ENCODE data around the gene COL13A1. TPM values are rescaled to one million over a fixed set of nuclear protein-coding genes. Genes with fewer than 3 reads are reported as not detected.

COL13A1 gene
- total and polyA plus RNA-seq, 2 donors = 0.19 to 0.96 TPM

DNA sequence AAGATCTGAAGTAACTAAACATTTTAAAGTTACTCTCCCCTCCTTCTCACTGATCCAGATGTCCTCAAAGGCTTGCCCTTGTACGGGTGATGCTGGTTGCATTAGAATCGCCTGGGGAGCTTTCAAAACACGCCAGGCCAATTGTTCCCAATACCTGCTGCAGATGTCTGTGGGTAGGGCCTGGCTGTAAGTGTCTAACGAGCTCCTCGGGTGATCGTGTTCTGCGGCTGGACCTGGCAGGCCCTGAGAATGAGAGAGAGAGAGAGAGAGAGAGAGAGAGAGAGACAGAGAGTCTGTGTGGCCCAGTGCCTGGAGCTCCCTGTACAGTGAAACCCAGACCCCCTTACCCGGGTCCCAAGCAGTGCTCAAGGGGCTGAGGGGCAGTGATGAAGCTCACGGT, 8.4 kb downstream of the COL13A1 start:
- WGBS = 88% methylated on average over 9 of the region's 9 CpGs
- Histone ChIP-seq H3K36me3 (ENCODE audit: control insufficient read depth in 2 of 2, insufficient read depth in 2 of 2, low read length in 1 of 2) (no peaks in the 10 kb centered on the region), H3K4me1 (ENCODE audit: control insufficient read depth in 2 of 2, insufficient read depth in 2 of 2, low read length in 2 of 2) (peaks cover 0 to 29% of the 10 kb centered on the region in 2 donors), H3K4me3 (ENCODE audit: low read length in 2 of 2) (no peak overlapping the region), H3K27ac (ENCODE audit: low read depth in 1 of 2, low read length in 1 of 2) (no peak overlapping the region), H3K9me3 (ENCODE audit: control insufficient read depth in 2 of 2, insufficient read depth in 1 of 2, low read length in 1 of 2) (no peaks in the 10 kb centered on the region), H3K27me3 (ENCODE audit: control insufficient read depth in 2 of 2, insufficient read depth in 1 of 2, low read length in 1 of 2) (peaks cover 0 to 6% of the 10 kb centered on the region in 2 donors)
- DNase-seq (ENCODE audit: low read depth in 6 of 9, low spot score in 9 of 9) = no peak

DNA sequence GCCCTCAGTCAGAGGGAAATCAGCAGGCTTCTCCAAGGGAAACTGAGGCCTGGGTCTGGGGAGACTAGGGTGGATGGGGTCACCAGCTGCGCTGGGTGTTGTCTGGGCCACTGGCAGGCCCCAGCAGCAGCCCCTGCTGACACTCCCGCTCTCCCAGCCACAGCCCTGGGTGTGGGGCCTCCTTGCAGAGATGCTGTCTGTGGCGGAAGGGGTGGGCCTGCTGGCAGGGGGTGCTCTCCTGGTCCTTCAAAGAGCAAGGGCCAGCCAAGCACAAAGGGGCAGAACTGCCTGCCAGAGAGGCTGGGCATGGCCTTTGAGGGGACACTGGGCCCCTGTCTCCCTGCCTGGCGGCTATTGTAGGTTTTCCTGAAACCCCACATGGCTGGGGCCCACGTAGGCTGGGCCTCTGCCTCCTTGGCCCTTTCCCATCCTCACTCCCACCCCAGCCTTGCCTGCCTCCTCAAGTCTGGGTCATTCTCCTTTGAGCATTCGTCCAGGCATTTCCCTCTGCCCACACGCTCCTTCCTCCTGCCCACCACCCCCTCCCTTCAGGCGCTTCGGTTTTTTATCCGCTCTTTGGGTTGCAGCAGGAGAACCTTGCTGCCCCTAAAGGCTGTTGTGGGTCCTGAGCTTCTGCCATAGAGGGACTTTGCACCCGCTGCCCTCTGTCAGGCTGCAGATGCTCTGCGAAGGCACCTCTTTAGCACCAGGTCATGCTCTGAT, 9.1 kb downstream of the COL13A1 start:
- H3K9me3 ChIP-seq (ENCODE audit: control insufficient read depth in 2 of 2, insufficient read depth in 1 of 2, low read length in 1 of 2) = no peaks in the 10 kb centered on the region
- no peak for DNase-seq (ENCODE audit: low read depth in 6 of 9, low spot score in 9 of 9)
- H3K36me3 ChIP-seq (ENCODE audit: control insufficient read depth in 2 of 2, insufficient read depth in 2 of 2, low read length in 1 of 2) = no peaks in the 10 kb centered on the region
- 98% methylated on average over 12 of the region's 12 CpGs for WGBS
- peaks cover 0 to under 1% of the 10 kb centered on the region in 2 donors for H3K27me3 ChIP-seq (ENCODE audit: control insufficient read depth in 2 of 2, insufficient read depth in 1 of 2, low read length in 1 of 2)
- peaks cover 0 to 29% of the 10 kb centered on the region in 2 donors for H3K4me1 ChIP-seq (ENCODE audit: control insufficient read depth in 2 of 2, insufficient read depth in 2 of 2, low read length in 2 of 2)
- no peak overlapping the region for H3K4me3 ChIP-seq (ENCODE audit: low read length in 2 of 2)
- H3K27ac ChIP-seq (ENCODE audit: low read depth in 1 of 2, low read length in 1 of 2) = no peak overlapping the region

DNA sequence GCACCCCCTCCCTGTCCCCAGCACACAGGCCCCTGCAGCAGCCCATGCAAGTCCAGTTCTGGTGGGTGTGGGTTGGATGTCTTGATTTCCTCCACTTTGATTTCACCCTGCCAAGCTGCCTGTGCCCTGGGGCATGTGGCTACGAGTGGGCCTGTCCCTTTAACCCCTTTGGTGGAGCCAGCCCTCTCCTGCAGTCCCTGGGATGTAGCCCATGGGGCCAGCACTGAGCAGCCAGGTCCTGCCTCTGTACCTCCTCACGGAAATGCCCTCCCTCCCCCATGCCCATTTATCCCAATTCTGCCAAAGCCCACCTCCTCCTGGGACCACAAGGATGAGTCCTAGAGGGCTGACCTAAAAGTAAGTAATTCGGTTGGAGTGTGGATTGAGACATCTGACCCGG, 11.9 kb downstream of the COL13A1 start:
- Histone ChIP-seq H3K9me3 (ENCODE audit: control insufficient read depth in 2 of 2, insufficient read depth in 1 of 2, low read length in 1 of 2) (peaks cover 0 to 3% of the 10 kb centered on the region in 2 donors), H3K36me3 (ENCODE audit: control insufficient read depth in 2 of 2, insufficient read depth in 2 of 2, low read length in 1 of 2) (no peaks in the 10 kb centered on the region), H3K27me3 (ENCODE audit: control insufficient read depth in 2 of 2, insufficient read depth in 1 of 2, low read length in 1 of 2) (no peaks in the 10 kb centered on the region), H3K4me1 (ENCODE audit: control insufficient read depth in 2 of 2, insufficient read depth in 2 of 2, low read length in 2 of 2) (peaks cover 8 to 50% of the 10 kb centered on the region in 2 donors), H3K4me3 (ENCODE audit: low read length in 2 of 2) (no peak overlapping the region), H3K27ac (ENCODE audit: low read depth in 1 of 2, low read length in 1 of 2) (no peak overlapping the region)
- WGBS = 88% methylated on average over 4 of the region's 4 CpGs
- DNase-seq (ENCODE audit: low read depth in 6 of 9, low spot score in 9 of 9) = no peak

DNA sequence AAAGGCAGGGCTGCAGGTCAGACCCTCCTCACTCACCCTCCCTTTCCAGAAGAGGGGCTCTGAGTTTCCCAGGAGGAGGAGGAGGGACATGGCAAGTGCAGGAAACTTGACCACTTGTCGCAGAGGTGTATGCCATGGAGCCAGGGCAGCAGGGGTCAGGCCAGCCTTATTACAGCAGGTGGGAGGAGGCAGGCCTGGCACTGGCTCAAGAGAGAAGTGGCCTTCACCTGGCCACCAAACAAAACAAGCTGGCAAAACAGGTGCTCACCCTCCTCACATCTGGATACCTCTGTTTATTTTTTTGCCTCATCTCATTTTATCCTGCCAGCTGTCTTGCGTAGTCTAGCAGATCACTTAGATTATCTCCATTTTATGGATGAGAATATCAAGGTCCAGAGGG, 12.5 kb downstream of the COL13A1 start:
- no peak overlapping the region for H3K27ac ChIP-seq (ENCODE audit: low read depth in 1 of 2, low read length in 1 of 2)
- H3K4me1 ChIP-seq (ENCODE audit: control insufficient read depth in 2 of 2, insufficient read depth in 2 of 2, low read length in 2 of 2) = peaks cover 8 to 50% of the 10 kb centered on the region in 2 donors
- no peaks in the 10 kb centered on the region for H3K36me3 ChIP-seq (ENCODE audit: control insufficient read depth in 2 of 2, insufficient read depth in 2 of 2, low read length in 1 of 2)
- peaks cover 0 to 9% of the 10 kb centered on the region in 2 donors for H3K9me3 ChIP-seq (ENCODE audit: control insufficient read depth in 2 of 2, insufficient read depth in 1 of 2, low read length in 1 of 2)
- no peaks in the 10 kb centered on the region for H3K27me3 ChIP-seq (ENCODE audit: control insufficient read depth in 2 of 2, insufficient read depth in 1 of 2, low read length in 1 of 2)
- no peak for DNase-seq (ENCODE audit: low read depth in 6 of 9, low spot score in 9 of 9)
- 98% methylated on average over 2 of the region's 2 CpGs for WGBS
- H3K4me3 ChIP-seq (ENCODE audit: low read length in 2 of 2) = no peak overlapping the region

DNA sequence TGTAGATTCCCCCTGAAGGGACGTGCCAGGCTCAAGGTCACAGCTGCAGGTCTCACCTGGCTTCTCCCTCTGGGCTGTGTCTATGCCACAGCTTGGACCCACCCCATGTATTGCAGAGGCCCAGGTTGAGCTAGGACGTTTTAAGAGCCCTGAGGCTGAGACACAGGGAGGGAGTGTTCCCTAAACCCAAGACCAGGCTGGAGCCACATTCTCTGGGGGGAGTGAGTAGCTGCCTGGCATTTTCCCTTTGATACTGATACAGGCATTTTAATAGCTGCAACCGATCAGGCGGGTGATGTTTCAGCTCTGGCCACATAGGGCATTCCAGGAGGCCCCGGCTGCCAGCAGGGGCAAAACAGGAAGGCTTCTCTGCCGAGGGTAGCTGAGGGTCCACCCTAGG, 13.4 kb downstream of the COL13A1 start:
- H3K27ac ChIP-seq (ENCODE audit: low read depth in 1 of 2, low read length in 1 of 2) = no peak overlapping the region
- WGBS = 91% methylated on average over 6 of the region's 6 CpGs
- H3K36me3 ChIP-seq (ENCODE audit: control insufficient read depth in 2 of 2, insufficient read depth in 2 of 2, low read length in 1 of 2) = no peaks in the 10 kb centered on the region
- no peak overlapping the region for H3K4me3 ChIP-seq (ENCODE audit: low read length in 2 of 2)
- DNase-seq (ENCODE audit: low read depth in 6 of 9, low spot score in 9 of 9) = no peak
- peaks cover 0 to 13% of the 10 kb centered on the region in 2 donors for H3K9me3 ChIP-seq (ENCODE audit: control insufficient read depth in 2 of 2, insufficient read depth in 1 of 2, low read length in 1 of 2)
- H3K27me3 ChIP-seq (ENCODE audit: control insufficient read depth in 2 of 2, insufficient read depth in 1 of 2, low read length in 1 of 2) = no peaks in the 10 kb centered on the region
- H3K4me1 ChIP-seq (ENCODE audit: control insufficient read depth in 2 of 2, insufficient read depth in 2 of 2, low read length in 2 of 2) = peaks cover 8 to 42% of the 10 kb centered on the region in 2 donors

DNA sequence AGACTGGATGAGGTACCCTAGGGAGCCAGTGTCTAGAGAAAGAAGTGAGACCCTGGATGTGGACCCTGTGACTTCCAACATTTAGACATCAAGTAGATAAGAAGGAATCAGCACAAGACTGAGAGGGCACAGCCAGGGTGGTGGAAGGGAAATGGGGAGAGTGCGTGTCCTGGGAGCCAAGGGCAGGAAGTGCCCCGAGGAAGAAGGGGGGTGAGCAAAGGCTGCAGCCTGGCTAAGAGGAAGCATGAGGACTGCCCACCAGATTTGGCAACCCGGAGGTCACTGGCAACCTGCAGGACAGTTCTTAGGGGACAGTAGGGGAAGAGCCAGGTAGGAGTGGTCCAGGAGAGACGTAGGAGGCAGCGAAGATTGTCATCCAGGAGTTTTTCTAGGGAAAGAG, 14.8 kb downstream of the COL13A1 start:
- H3K4me1 ChIP-seq (ENCODE audit: control insufficient read depth in 2 of 2, insufficient read depth in 2 of 2, low read length in 2 of 2) = peaks cover 8 to 30% of the 10 kb centered on the region in 2 donors
- DNase-seq (ENCODE audit: low read depth in 6 of 9, low spot score in 9 of 9) = no peak
- peaks cover 0 to 13% of the 10 kb centered on the region in 2 donors for H3K9me3 ChIP-seq (ENCODE audit: control insufficient read depth in 2 of 2, insufficient read depth in 1 of 2, low read length in 1 of 2)
- WGBS = 60% methylated on average over 5 of the region's 5 CpGs
- H3K36me3 ChIP-seq (ENCODE audit: control insufficient read depth in 2 of 2, insufficient read depth in 2 of 2, low read length in 1 of 2) = no peaks in the 10 kb centered on the region
- H3K27ac ChIP-seq (ENCODE audit: low read depth in 1 of 2, low read length in 1 of 2) = no peak overlapping the region
- H3K4me3 ChIP-seq (ENCODE audit: low read length in 2 of 2) = no peak overlapping the region
- H3K27me3 ChIP-seq (ENCODE audit: control insufficient read depth in 2 of 2, insufficient read depth in 1 of 2, low read length in 1 of 2) = no peaks in the 10 kb centered on the region

DNA sequence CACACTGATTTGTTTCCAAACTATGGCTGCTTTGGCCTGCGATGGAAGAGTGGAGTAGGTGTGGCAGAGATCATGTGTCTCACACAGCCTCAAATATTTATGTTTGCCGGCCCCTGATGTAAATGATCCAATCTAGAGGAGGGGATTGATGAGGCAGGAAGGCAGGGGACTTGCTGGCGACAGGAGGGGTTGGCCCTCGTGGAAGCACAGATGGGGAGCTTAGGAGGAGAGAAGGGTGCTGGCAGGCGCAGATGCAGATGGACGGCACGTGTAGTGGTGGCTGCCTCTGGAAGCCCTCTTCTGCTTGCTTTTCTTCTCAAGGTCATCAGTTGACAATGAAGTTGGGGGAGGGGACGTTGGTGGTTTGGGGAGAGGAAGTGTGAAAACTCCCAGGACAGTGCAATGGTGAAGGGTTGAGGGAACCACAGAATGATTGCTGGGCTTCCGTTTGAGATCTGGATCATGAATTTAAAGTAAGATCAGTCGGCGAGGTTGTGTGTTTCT, 15.4 kb downstream of the COL13A1 start:
- 11% methylated on average over 11 of the region's 11 CpGs for WGBS
- H3K4me3 ChIP-seq (ENCODE audit: low read length in 2 of 2) = no peak overlapping the region
- H3K36me3 ChIP-seq (ENCODE audit: control insufficient read depth in 2 of 2, insufficient read depth in 2 of 2, low read length in 1 of 2) = no peaks in the 10 kb centered on the region
- no peaks in the 10 kb centered on the region for H3K27me3 ChIP-seq (ENCODE audit: control insufficient read depth in 2 of 2, insufficient read depth in 1 of 2, low read length in 1 of 2)
- H3K27ac ChIP-seq (ENCODE audit: low read depth in 1 of 2, low read length in 1 of 2) = no peak overlapping the region
- H3K9me3 ChIP-seq (ENCODE audit: control insufficient read depth in 2 of 2, insufficient read depth in 1 of 2, low read length in 1 of 2) = peaks cover 0 to 13% of the 10 kb centered on the region in 2 donors
- peak in 2 of 9 donors; percentile 26 to 64 for DNase-seq (ENCODE audit: low read depth in 6 of 9, low spot score in 9 of 9)
- H3K4me1 ChIP-seq (ENCODE audit: control insufficient read depth in 2 of 2, insufficient read depth in 2 of 2, low read length in 2 of 2) = peaks cover 8 to 30% of the 10 kb centered on the region in 2 donors

DNA sequence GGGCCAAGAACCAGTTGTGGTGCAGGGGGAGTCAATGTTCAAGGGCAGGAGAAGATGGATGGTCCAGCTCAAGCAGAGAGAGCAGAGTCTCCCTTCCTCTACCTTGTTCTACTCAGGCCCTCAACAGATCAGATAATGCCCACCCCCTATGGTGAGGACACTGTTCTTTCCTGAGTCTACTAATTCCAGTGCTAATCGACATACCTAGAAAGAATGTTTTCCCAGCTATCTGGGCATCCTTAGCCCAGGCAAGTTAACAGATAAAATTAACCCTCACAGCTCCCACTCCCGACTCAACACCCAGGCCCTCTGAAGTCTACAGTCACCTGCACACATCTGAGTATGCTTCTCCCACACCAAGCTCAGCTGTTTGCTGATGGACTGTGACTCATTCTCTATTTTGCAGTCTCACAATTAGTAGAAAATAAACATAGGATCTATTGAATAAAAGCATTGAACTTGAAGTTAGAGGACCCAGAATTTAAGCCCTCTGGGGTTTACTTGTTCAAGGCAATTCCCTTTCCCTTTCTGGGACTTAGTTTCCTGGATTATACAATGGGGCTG, 17.1 kb downstream of the COL13A1 start:
- H3K9me3 ChIP-seq (ENCODE audit: control insufficient read depth in 2 of 2, insufficient read depth in 1 of 2, low read length in 1 of 2) = peaks cover 0 to 13% of the 10 kb centered on the region in 2 donors
- H3K4me3 ChIP-seq (ENCODE audit: low read length in 2 of 2) = no peak overlapping the region
- no peak overlapping the region for H3K27ac ChIP-seq (ENCODE audit: low read depth in 1 of 2, low read length in 1 of 2)
- no peak for DNase-seq (ENCODE audit: low read depth in 6 of 9, low spot score in 9 of 9)
- no peaks in the 10 kb centered on the region for H3K36me3 ChIP-seq (ENCODE audit: control insufficient read depth in 2 of 2, insufficient read depth in 2 of 2, low read length in 1 of 2)
- peaks cover 8 to 21% of the 10 kb centered on the region in 2 donors for H3K4me1 ChIP-seq (ENCODE audit: control insufficient read depth in 2 of 2, insufficient read depth in 2 of 2, low read length in 2 of 2)
- WGBS = 95% methylated on average over 2 of the region's 2 CpGs
- H3K27me3 ChIP-seq (ENCODE audit: control insufficient read depth in 2 of 2, insufficient read depth in 1 of 2, low read length in 1 of 2) = no peaks in the 10 kb centered on the region

DNA sequence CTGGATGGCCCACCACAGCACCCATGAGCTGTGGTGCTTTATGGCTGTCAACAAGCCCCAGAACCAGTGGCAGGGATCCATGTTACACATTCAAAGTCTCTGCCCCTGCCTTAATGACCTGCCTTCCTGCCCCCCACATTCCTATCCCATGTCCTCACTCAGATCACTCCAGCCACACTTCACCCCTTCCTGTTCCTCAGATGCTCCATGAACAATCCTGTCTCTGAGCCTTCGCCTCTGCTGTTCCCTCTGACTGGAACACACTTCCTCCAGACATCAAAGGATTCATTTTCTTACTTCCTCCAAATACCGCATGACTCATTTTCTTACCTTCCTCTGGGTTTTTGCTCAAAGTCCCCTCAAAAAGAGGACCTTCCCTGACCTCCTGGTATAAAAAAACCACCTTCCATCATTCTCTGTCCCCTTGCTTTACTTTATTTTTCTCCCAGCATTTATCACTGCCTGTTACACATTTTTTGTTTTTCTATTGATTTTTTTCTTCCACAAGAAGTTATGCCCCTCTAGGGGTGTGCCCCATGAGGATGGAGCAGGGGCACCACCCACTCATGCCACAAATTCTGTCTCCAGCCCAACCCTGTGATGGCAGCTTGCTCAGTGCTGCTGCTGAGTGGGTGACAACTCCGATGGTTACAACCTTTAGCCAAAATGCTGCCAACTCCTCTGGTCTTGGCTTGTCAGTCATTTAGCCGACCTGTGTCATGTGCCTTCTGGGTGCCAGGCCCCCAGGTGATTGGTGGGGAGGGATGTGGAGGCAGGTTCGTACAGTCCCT, 18.2 kb downstream of the COL13A1 start:
- no peaks in the 10 kb centered on the region for H3K36me3 ChIP-seq (ENCODE audit: control insufficient read depth in 2 of 2, insufficient read depth in 2 of 2, low read length in 1 of 2)
- DNase-seq (ENCODE audit: low read depth in 6 of 9, low spot score in 9 of 9) = no peak
- H3K27ac ChIP-seq (ENCODE audit: low read depth in 1 of 2, low read length in 1 of 2) = no peak overlapping the region
- H3K4me3 ChIP-seq (ENCODE audit: low read length in 2 of 2) = no peak overlapping the region
- WGBS = 87% methylated on average over 5 of the region's 5 CpGs
- no peaks in the 10 kb centered on the region for H3K27me3 ChIP-seq (ENCODE audit: control insufficient read depth in 2 of 2, insufficient read depth in 1 of 2, low read length in 1 of 2)
- peaks cover 0 to 13% of the 10 kb centered on the region in 2 donors for H3K9me3 ChIP-seq (ENCODE audit: control insufficient read depth in 2 of 2, insufficient read depth in 1 of 2, low read length in 1 of 2)
- H3K4me1 ChIP-seq (ENCODE audit: control insufficient read depth in 2 of 2, insufficient read depth in 2 of 2, low read length in 2 of 2) = peaks cover 8 to 21% of the 10 kb centered on the region in 2 donors

All from thymus (tissue), 11 donors.